PC-9 (cell line): Measurements from ENCODE around the gene MRPL49. TPM values are rescaled to one million over a fixed set of nuclear protein-coding genes. Genes with fewer than 3 reads are reported as not detected.
A peak's percentile ranks its signal among the peaks of the same experiment; 100 is the strongest.

Experiments used
- BruUV-seq: library from RNA; stranded (reverse); fragments of 400-500 nt; replicated peaks from 2 replicates; lab custom pipeline; 2021; lab: Mats Ljungman, UMichigan
- CTCF ChIA-PET: fragments of 300-600 bp; sonication (Branson Sonifier 250); formaldehyde crosslinking; loops from one replicate; lab custom pipeline; 2022; ENCODE audit warnings: antibody characterized with exemption; lab: Charles Lee
- POLR2A ChIA-PET: fragments of 300-600 bp; sonication (Branson Sonifier 250); formaldehyde crosslinking; loops from one replicate; lab custom pipeline; 2022; ENCODE audit warnings: antibody characterized with exemption; ENCODE audit not compliant: unreplicated experiment; lab: Charles Lee
- DNase-seq, 2 experiments: peaks; one replicate each; pipeline versions ENCODE4 v3.0.0 to v3.0.0-alpha.2; 2015 to 2022; ENCODE audit warnings: mixed read lengths in 1 of 2
- H2AFZ ChIP-seq: fragments of 200-600 bp; sonication (generic); 2 replicates; pipeline ENCODE4 v1.8.1; 2017; ENCODE audit warnings: antibody characterized with exemption
- H3F3A ChIP-seq: fragments of 200-600 bp; sonication (generic); 2 replicates; pipeline ENCODE4 v1.8.1; 2017; ENCODE audit warnings: antibody characterized with exemption, mild to moderate bottlenecking, low read depth; ENCODE audit not compliant: insufficient read depth
- H3K27ac ChIP-seq: fragments of 200-600 bp; sonication (generic); 2 replicates; pipeline ENCODE4 v1.6.1; 2016; ENCODE audit warnings: mixed run types
- H3K27me3 ChIP-seq: fragments of 200-600 bp; sonication (generic); 2 replicates; pipeline ENCODE4 v1.6.1; 2016; ENCODE audit warnings: low read depth, mixed run types; ENCODE audit not compliant: insufficient read depth
- H3K36me3 ChIP-seq: fragments of 200-600 bp; sonication (generic); 2 replicates; pipeline ENCODE4 v1.6.1; 2016; ENCODE audit warnings: low read depth, mixed run types
- H3K4me1 ChIP-seq: fragments of 200-600 bp; sonication (generic); replicated peaks from 2 replicates; pipeline ENCODE4 v1.6.1; 2016; ENCODE audit warnings: mixed run types; ENCODE audit not compliant: insufficient read depth
- H3K4me2 ChIP-seq: fragments of 200-600 bp; sonication (generic); 2 replicates; pipeline ENCODE4 v1.6.1; 2017; ENCODE audit warnings: mixed run types
- H3K4me3 ChIP-seq: fragments of 200-600 bp; sonication (generic); 2 replicates; pipeline ENCODE4 v1.6.1; 2016; ENCODE audit warnings: mixed run types
- H3K79me2 ChIP-seq: fragments of 200-600 bp; sonication (generic); 2 replicates; pipeline ENCODE4 v1.6.1; 2017; ENCODE audit warnings: low read depth, mixed run types
- H3K9me2 ChIP-seq: fragments of 200-600 bp; sonication (generic); 2 replicates; pipeline ENCODE4 v1.8.1; 2017; ENCODE audit warnings: mild to moderate bottlenecking; ENCODE audit not compliant: insufficient read depth
- H3K9me3 ChIP-seq: fragments of 200-600 bp; sonication (generic); 2 replicates; pipeline ENCODE4 v1.8.1; 2016; ENCODE audit warnings: low read depth; ENCODE audit not compliant: insufficient read depth
- H4K20me1 ChIP-seq: fragments of 200-600 bp; sonication (generic); 2 replicates; pipeline ENCODE4 v1.8.1; 2017; ENCODE audit not compliant: insufficient read depth
- EZH2 ChIP-seq: fragments of 200-600 bp; sonication (generic); IDR thresholded peaks from 2 replicates; pipeline ENCODE4 v1.8.0; 2017; ENCODE audit warnings: antibody characterized with exemption, low read depth
- intact Hi-C: fragments of 100-400 bp; cut with micrococcal nuclease; formaldehyde crosslinking; loops from one replicate; pipeline ENCODE4 v1.10.0; 2022; ENCODE audit not compliant: unreplicated experiment
- total RNA-seq: library from RNA; stranded (reverse); gene quantifications from 2 replicates; pipeline ENCODE4 v1.2.3, GENCODE V29; 2021
- TF ChIP-seq, protein P1 (sequence below): fragments of 200-600 bp; sonication (generic); conservative IDR thresholded peaks from 2 replicates; pipeline ENCODE4 v1.6.1; 2017; ENCODE audit warnings: mixed run types, antibody characterized with exemption, mild to moderate bottlenecking, moderate library complexity

Gene MRPL49
- total RNA-seq, 1 experiment from 2014 or later, result 95.0 TPM

DNA sequence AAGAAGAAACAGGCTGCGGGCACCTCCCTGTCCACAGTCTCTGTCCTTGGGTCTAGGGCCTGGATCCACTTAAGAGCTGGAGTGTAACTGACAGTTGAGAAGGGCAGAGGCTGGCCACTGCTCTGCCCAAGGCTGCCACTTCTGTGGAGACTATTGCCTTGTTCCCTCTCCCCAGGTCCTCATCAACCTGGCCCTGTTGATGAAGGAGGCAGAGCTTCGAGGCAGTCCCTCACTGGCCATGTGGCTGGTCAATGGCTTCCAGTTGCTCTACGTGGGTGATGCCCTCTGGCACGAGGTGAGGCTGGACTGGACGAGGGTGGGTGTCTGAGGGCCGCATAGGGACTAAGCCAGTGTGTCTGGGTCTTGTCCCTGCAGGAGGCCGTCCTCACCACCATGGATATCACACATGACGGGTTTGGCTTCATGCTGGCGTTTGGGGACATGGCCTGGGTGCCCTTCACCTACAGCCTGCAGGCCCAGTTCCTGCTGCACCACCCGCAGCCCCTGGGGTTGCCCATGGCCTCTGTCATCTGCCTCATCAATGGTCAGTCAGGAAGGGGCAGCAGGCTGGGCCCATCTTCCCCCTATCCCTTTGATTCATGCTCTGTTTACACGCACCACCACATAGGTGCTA, 7.5 kb upstream of the MRPL49 start:
- Histone ChIP-seq H2AFZ (no peak overlapping the region), H3K9me3 (no peaks in the 10 kb centered on the region), H3K4me1 (peaks cover 34% of the 10 kb centered on the region), H3K9me2 (no peaks in the 10 kb centered on the region), H3K36me3 (peaks cover 1% of the 10 kb centered on the region; the same call in 1 of the 2 replicates), H3K27ac (no peak overlapping the region), H3K27me3 (no peaks in the 10 kb centered on the region), H3K79me2 (peaks cover 37% of the 10 kb centered on the region), H4K20me1 (0 out of 2 replicates have a peak, but pooled peaks cover 10% of the 10 kb centered on the region), H3F3A (peaks cover 72% of the 10 kb centered on the region), H3K4me3 (no peak overlapping the region), H3K4me2 (no peak overlapping the region)
- ChIA-PET CTCF (interaction anchor here (1.2 kb wide), 1 partner anchor 20 kb away, joined by 3 read pairs; no protein-coding TSS in a partner anchor), POLR2A (interaction anchor here (0.6 kb wide), 1 partner anchor 203 kb away, joined by 3 read pairs; no protein-coding TSS in a partner anchor)
- TF ChIP-seq, protein P1, sequence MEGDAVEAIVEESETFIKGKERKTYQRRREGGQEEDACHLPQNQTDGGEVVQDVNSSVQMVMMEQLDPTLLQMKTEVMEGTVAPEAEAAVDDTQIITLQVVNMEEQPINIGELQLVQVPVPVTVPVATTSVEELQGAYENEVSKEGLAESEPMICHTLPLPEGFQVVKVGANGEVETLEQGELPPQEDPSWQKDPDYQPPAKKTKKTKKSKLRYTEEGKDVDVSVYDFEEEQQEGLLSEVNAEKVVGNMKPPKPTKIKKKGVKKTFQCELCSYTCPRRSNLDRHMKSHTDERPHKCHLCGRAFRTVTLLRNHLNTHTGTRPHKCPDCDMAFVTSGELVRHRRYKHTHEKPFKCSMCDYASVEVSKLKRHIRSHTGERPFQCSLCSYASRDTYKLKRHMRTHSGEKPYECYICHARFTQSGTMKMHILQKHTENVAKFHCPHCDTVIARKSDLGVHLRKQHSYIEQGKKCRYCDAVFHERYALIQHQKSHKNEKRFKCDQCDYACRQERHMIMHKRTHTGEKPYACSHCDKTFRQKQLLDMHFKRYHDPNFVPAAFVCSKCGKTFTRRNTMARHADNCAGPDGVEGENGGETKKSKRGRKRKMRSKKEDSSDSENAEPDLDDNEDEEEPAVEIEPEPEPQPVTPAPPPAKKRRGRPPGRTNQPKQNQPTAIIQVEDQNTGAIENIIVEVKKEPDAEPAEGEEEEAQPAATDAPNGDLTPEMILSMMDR, result no peak
- no peak for TF ChIP-seq EZH2
- intact Hi-C loops, result loop anchor here (5.0 kb wide), 2 partner anchors 218 to 337 kb away; partner anchors contain the start of genes DPF2 and SF1
- no peak for DNase-seq
- no TSS peak for BruUV-seq

DNA sequence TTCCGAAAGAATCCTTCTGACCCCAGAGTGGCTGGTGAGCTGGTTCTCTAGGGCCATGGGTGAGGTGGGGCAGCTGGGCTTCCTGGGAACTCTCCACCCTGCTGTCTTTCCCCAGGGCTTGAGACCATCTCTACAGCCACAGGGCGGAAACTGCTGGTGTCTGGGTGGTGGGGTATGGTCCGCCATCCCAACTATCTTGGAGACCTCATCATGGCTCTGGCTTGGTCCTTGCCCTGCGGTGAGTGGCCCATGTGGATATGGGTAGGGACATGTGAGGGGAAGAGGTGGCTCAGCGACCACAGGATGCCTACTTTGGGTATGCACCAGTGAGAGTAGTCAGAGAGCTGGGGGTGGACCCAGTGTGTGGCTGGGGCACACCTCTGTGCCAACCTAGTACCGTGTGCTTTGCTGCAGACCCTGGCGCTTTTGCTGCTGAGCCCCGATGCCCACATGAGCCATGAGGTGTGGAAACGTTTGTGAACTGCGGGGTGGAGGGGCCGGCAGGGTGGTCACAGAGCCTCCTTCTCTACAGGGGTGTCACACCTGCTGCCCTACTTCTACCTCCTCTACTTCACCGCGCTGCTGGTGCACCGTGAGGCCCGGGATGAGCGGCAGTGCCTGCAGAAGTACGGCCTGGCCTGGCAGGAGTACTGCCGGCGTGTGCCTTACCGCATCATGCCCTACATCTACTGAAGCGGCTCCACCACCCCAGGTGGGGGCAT, 6.6 kb upstream of the MRPL49 start:
- no peaks in the 10 kb centered on the region for H3K9me2 ChIP-seq
- H3K36me3 ChIP-seq, result peaks cover 10% of the 10 kb centered on the region
- peaks cover 10% of the 10 kb centered on the region; the same call in 1 of the 2 replicates for H4K20me1 ChIP-seq
- peak overlapping the region; percentile 98 for H3K4me2 ChIP-seq
- no TSS peak for BruUV-seq
- peaks cover 74% of the 10 kb centered on the region for H3F3A ChIP-seq
- no peaks in the 10 kb centered on the region for H3K27me3 ChIP-seq
- DNase-seq, result no peak
- H3K9me3 ChIP-seq, result no peaks in the 10 kb centered on the region
- H3K4me1 ChIP-seq, result peaks cover 39% of the 10 kb centered on the region
- peak overlapping the region; percentile 100; the same call in 1 of the 2 replicates for H3K4me3 ChIP-seq
- CTCF ChIA-PET, result no interaction called here
- no peak for TF ChIP-seq EZH2
- TF ChIP-seq, protein P1, result no peak
- POLR2A ChIA-PET, result no interaction called here
- intact Hi-C loops, result loop anchor here (2.0 to 5.0 kb wide), 6 partner anchors 89 to 338 kb away; partner anchors contain the start of genes ARL2, ATG2A, PPP2R5B and SF1
- H2AFZ ChIP-seq, result no peak overlapping the region
- no peak overlapping the region for H3K27ac ChIP-seq
- H3K79me2 ChIP-seq, result peaks cover 46% of the 10 kb centered on the region
